HCT116 (cell line): ENCODE results near the gene ARHGEF10L. TPM values are rescaled to one million over a fixed set of nuclear protein-coding genes. Genes with fewer than 3 reads are reported as not detected.

Experiments used
- ATAC-seq: fragments of 200-7000 bp; cut with Tn5 transposase; 2 replicates; pipeline ENCODE4 v1.9.1; 2020; ENCODE audit warnings: mild to moderate bottlenecking, moderate library complexity
- BruUV-seq: library from RNA; stranded (reverse); fragments of 400-500 nt; replicated peaks from 2 replicates; lab custom pipeline; 2021; lab: Mats Ljungman, UMichigan
- CTCF ChIA-PET: fragments of 300-600 bp; sonication (Branson Sonifier 250); formaldehyde crosslinking; loops from one replicate; lab custom pipeline; 2021; ENCODE audit warnings: antibody characterized with exemption; lab: Charles Lee
- POLR2A ChIA-PET: fragments of 300-600, 350-600 bp; sonication (Branson Sonifier 250); formaldehyde crosslinking; loops from one replicate; lab custom pipeline; 2021; ENCODE audit warnings: antibody characterized with exemption; lab: Charles Lee
- RAD21 ChIA-PET, 2 experiments: fragments of 300-600 bp; sonication (Branson Sonifier 250); formaldehyde crosslinking; loops; one replicate each; lab custom pipeline; 2023; ENCODE audit warnings: low total read pairs in 2 of 2; ENCODE audit not compliant: uncharacterized antibody in 2 of 2, unreplicated experiment in 2 of 2, low non-redundant PET in 1 of 2; lab: Charles Lee
- DNase-seq: peaks from one replicate; pipeline ENCODE4 v3.0.0-alpha.2; 2010; ENCODE audit warnings: low read depth, low spot score
- H2AFZ ChIP-seq: fragments of 200-600 bp; shearing (Covaris generic), sonication (generic); 2 replicates; pipeline ENCODE4 v1.6.1; 2017; ENCODE audit warnings: low read depth, mixed run types, mixed read lengths, antibody characterized with exemption, low read length; ENCODE audit not compliant: poor library complexity, severe bottlenecking
- H3K27ac ChIP-seq: 2 replicates; pipeline ENCODE4 v1.5.1; 2012; ENCODE audit warnings: low read depth, low read length
- H3K27me3 ChIP-seq: fragments of 200-600 bp; sonication (generic); 2 replicates; pipeline ENCODE4 v1.6.1; 2016; ENCODE audit warnings: mixed run types, low read length, mixed read lengths; ENCODE audit not compliant: insufficient read depth
- H3K36me3 ChIP-seq, 2 experiments: fragments of 200-500 bp in 1 of 2; fragments of 200-600 bp in 1 of 2; sonication (Bioruptor generic) in 1 of 2; sonication (generic) in 1 of 2; 2 replicates each; pipeline versions ENCODE4 v1.5.1 to v1.6.1; 2014 to 2016; ENCODE audit warnings: low read length in 2 of 2, inconsistent platforms in 1 of 2, mixed read lengths in 1 of 2, mixed run types in 1 of 2; ENCODE audit not compliant: insufficient read depth in 2 of 2, control insufficient read depth in 1 of 2
- H3K4me1 ChIP-seq, 2 experiments: fragments of 200-600 bp in 1 of 2; sonication (generic) in 1 of 2; 2 replicates each; pipeline versions ENCODE4 v1.5.1 to v1.6.1; 2012 to 2017; ENCODE audit warnings: low read length in 2 of 2, inconsistent platforms in 1 of 2, mild to moderate bottlenecking in 1 of 2, mixed read lengths in 1 of 2, mixed run types in 1 of 2, moderate library complexity in 1 of 2; ENCODE audit not compliant: insufficient read depth in 2 of 2, control insufficient read depth in 1 of 2
- H3K4me2 ChIP-seq: fragments of 200-600 bp; sonication (generic); 2 replicates; pipeline ENCODE4 v1.6.1; 2017; ENCODE audit warnings: mixed run types, low read length, mixed read lengths
- H3K4me3 ChIP-seq, 2 experiments: fragments of 200-600 bp in 1 of 2; sonication (generic) in 1 of 2; replicated peaks in 1 of 2; 2 replicates each; pipeline ENCODE4 v1.5.1; 2011 to 2016; ENCODE audit warnings: low read length in 2 of 2, control low read depth in 1 of 2, low read depth in 1 of 2, mild to moderate bottlenecking in 1 of 2, mixed read lengths in 1 of 2, mixed run types in 1 of 2
- H3K79me2 ChIP-seq: fragments of 200-600 bp; sonication (generic); 2 replicates; pipeline ENCODE4 v1.6.1; 2017; ENCODE audit warnings: mild to moderate bottlenecking, mixed run types, low read length, moderate library complexity, mixed read lengths; ENCODE audit not compliant: insufficient read depth
- H3K9ac ChIP-seq: fragments of 200-600 bp; sonication (generic); 2 replicates; pipeline ENCODE4 v1.6.1; 2016; ENCODE audit warnings: low read length, mixed read lengths
- H3K9me2 ChIP-seq: fragments of 200-600 bp; sonication (generic), shearing (Covaris generic); 2 replicates; pipeline ENCODE4 v1.6.1; 2017; ENCODE audit warnings: mixed run types, mild to moderate bottlenecking, moderate library complexity; ENCODE audit not compliant: insufficient read depth
- H3K9me3 ChIP-seq, 2 experiments: fragments of 200-500 bp in 1 of 2; fragments of 200-600 bp in 1 of 2; sonication (Bioruptor generic) in 1 of 2; sonication (generic) in 1 of 2; 2 replicates each; pipeline ENCODE4 v1.6.1; 2014 to 2017; ENCODE audit warnings: low read length in 2 of 2, mixed read lengths in 2 of 2, inconsistent platforms in 1 of 2, low read depth in 1 of 2, mild to moderate bottlenecking in 1 of 2, mixed run types in 1 of 2, moderate library complexity in 1 of 2; ENCODE audit not compliant: control insufficient read depth in 1 of 2, insufficient read depth in 1 of 2
- H4K20me1 ChIP-seq: fragments of 200-600 bp; sonication (generic), shearing (Covaris generic); 2 replicates; pipeline ENCODE4 v1.6.1; 2017; ENCODE audit warnings: mixed run types, mild to moderate bottlenecking, moderate library complexity; ENCODE audit not compliant: insufficient read depth
- CBX3 ChIP-seq: IDR thresholded peaks from 2 replicates; pipeline ENCODE4 v1.6.1; 2012; ENCODE audit warnings: low read depth
- CEBPB ChIP-seq: IDR thresholded peaks from 2 replicates; pipeline ENCODE4 v1.6.1; 2012; ENCODE audit warnings: low read depth
- EZH2 ChIP-seq: fragments of 200-600 bp; sonication (generic); IDR thresholded peaks from 2 replicates; pipeline ENCODE4 v1.6.1; 2017; ENCODE audit warnings: antibody characterized with exemption, mixed run types
- FOSL1 ChIP-seq: IDR thresholded peaks from 2 replicates; pipeline ENCODE4 v1.6.1; 2012; ENCODE audit warnings: low read depth
- JUND ChIP-seq: IDR thresholded peaks from 2 replicates; pipeline ENCODE4 v1.6.1; 2012
- POLR2AphosphoS5 ChIP-seq: IDR thresholded peaks from 2 replicates; pipeline ENCODE4 v1.6.1; 2011; ENCODE audit warnings: mild to moderate bottlenecking, low read depth, low read length, moderate library complexity
- SIN3A ChIP-seq: IDR thresholded peaks from 2 replicates; pipeline ENCODE4 v1.6.1; 2012; ENCODE audit warnings: low read depth
- SP1 ChIP-seq: IDR thresholded peaks from 2 replicates; pipeline ENCODE4 v1.6.1; 2012; ENCODE audit warnings: low read depth
- YY1 ChIP-seq: IDR thresholded peaks from 2 replicates; pipeline ENCODE4 v1.6.1; 2011; ENCODE audit warnings: low read length, low read depth, moderate library complexity, mild to moderate bottlenecking; ENCODE audit not compliant: insufficient replicate concordance; ENCODE audit errors: extremely low read depth
- ZFX ChIP-seq: fragments of 450-650 bp; IDR thresholded peaks from 2 replicates; pipeline ENCODE4 v1.6.1; 2017
- intact Hi-C: fragments of 100-400 bp; cut with micrococcal nuclease; formaldehyde crosslinking; loops from 2 replicates; pipeline ENCODE4 v1.10.0; 2022
- total RNA-seq: library from RNA; stranded (reverse); gene quantifications from one replicate; pipeline ENCODE4 v1.2.1, GENCODE V29; 2021; ENCODE audit not compliant: unreplicated experiment
- TF ChIP-seq, protein P1 (sequence below): IDR thresholded peaks from 2 replicates; pipeline ENCODE4 v1.6.1; 2012
- TF ChIP-seq, protein P2 (sequence below): IDR thresholded peaks from 2 replicates; pipeline ENCODE4 v1.6.1; 2011; ENCODE audit warnings: mild to moderate bottlenecking, low read length, moderate library complexity; ENCODE audit not compliant: insufficient replicate concordance; ENCODE audit errors: extremely low read depth
- TF ChIP-seq, protein P3 (sequence below), 3 experiments: fragments of 200-600 bp in 1 of 3; sonication (generic) in 1 of 3; IDR thresholded peaks in 2 of 3; conservative IDR thresholded peaks in 1 of 3; 2 replicates each; pipeline ENCODE4 v1.5.1; 2012 to 2017; ENCODE audit warnings: low read depth in 2 of 3, low read length in 2 of 3, antibody characterized with exemption in 1 of 3, borderline replicate concordance in 1 of 3, control low read depth in 1 of 3, mild to moderate bottlenecking in 1 of 3, mixed read lengths in 1 of 3, mixed run types in 1 of 3, moderate library complexity in 1 of 3; ENCODE audit not compliant: insufficient read depth in 1 of 3

ARHGEF10L gene
- total RNA-seq, 1 experiment from 2014 or later = 14.7 TPM

DNA sequence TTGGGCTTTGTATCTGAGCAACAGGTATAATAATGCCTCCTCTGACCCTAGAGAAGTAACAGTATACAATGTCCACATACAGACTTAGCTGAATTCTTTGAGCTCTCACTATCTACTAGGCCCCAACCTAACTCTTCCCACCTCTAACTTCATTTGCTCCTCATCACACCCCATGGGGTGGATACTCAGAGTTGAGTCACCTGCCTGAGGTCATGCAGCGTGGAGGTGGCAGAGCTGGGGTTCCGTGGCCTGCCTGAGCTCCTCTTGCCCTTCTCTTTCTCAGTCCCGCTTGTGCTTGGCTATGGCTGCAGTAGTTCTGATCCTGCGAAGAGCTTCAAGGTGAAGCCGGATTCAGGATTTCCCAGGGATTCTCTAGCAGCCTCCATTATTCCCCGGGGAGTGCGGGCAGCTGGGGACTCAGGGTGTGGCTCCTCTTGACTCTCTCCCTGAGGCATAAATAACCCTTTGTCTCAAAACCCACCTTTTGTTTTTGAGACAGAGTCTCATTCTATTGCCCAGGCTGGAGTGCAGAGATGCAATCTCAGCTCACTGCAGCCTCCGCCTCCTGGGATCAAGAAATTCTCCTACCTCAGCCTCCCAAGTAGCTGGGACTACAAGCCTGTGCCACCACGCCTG, 185.7 kb downstream of the ARHGEF10L start:
- H3K27me3 ChIP-seq = no peaks in the 10 kb centered on the region
- H3K9ac ChIP-seq = peak overlapping the region; percentile 35
- H2AFZ ChIP-seq = peak overlapping the region; percentile 93
- no peak overlapping the region for H3K27ac ChIP-seq
- TF ChIP-seq EZH2 (no peak), CEBPB (no peak), FOSL1 (peak; percentile 71), POLR2AphosphoS5 (no peak), ZFX (no peak), YY1 (no peak), SP1 (peak; percentile 43), CBX3 (no peak), SIN3A (no peak), JUND (0 out of 2 replicates have a peak, but pooled peaks have one; percentile 35)
- TF ChIP-seq, protein P1, sequence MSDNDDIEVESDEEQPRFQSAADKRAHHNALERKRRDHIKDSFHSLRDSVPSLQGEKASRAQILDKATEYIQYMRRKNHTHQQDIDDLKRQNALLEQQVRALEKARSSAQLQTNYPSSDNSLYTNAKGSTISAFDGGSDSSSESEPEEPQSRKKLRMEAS = peak; percentile 59
- TF ChIP-seq, protein P2, sequence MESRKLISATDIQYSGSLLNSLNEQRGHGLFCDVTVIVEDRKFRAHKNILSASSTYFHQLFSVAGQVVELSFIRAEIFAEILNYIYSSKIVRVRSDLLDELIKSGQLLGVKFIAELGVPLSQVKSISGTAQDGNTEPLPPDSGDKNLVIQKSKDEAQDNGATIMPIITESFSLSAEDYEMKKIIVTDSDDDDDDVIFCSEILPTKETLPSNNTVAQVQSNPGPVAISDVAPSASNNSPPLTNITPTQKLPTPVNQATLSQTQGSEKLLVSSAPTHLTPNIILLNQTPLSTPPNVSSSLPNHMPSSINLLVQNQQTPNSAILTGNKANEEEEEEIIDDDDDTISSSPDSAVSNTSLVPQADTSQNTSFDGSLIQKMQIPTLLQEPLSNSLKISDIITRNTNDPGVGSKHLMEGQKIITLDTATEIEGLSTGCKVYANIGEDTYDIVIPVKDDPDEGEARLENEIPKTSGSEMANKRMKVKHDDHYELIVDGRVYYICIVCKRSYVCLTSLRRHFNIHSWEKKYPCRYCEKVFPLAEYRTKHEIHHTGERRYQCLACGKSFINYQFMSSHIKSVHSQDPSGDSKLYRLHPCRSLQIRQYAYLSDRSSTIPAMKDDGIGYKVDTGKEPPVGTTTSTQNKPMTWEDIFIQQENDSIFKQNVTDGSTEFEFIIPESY = no peak
- TF ChIP-seq, protein P3, sequence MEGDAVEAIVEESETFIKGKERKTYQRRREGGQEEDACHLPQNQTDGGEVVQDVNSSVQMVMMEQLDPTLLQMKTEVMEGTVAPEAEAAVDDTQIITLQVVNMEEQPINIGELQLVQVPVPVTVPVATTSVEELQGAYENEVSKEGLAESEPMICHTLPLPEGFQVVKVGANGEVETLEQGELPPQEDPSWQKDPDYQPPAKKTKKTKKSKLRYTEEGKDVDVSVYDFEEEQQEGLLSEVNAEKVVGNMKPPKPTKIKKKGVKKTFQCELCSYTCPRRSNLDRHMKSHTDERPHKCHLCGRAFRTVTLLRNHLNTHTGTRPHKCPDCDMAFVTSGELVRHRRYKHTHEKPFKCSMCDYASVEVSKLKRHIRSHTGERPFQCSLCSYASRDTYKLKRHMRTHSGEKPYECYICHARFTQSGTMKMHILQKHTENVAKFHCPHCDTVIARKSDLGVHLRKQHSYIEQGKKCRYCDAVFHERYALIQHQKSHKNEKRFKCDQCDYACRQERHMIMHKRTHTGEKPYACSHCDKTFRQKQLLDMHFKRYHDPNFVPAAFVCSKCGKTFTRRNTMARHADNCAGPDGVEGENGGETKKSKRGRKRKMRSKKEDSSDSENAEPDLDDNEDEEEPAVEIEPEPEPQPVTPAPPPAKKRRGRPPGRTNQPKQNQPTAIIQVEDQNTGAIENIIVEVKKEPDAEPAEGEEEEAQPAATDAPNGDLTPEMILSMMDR (IDR thresholded peaks at IDR 0.05 in 2 of 3, conservative IDR thresholded peaks at IDR 0.05 in 1 of 3; ENCODE audit: borderline replicate concordance in 1 of 3, insufficient read depth in 1 of 3, low read depth in 2 of 3, low read length in 2 of 3) = no peak
- ATAC-seq = peak; percentile 77
- H3K4me1 ChIP-seq = peaks cover 5 to 28% of the 10 kb centered on the region in 2 experiments; a peak in 3 of 4 replicates
- DNase-seq = peak; percentile 44
- peak overlapping the region in 1 of 2 experiments; percentile 30; a peak in 2 of 4 replicates for H3K4me3 ChIP-seq
- H3K79me2 ChIP-seq = no peaks in the 10 kb centered on the region
- no peaks in the 10 kb centered on the region for H3K36me3 ChIP-seq
- H3K9me2 ChIP-seq = no peaks in the 10 kb centered on the region
- POLR2A ChIA-PET = no interaction called here
- H4K20me1 ChIP-seq = no peaks in the 10 kb centered on the region
- intact Hi-C loops = no loop called here
- CTCF ChIA-PET = interaction anchor here (1.1 kb wide), 1 partner anchor 64 kb away, joined by 6 read pairs; no protein-coding TSS in a partner anchor
- RAD21 ChIA-PET = no interaction called here
- H3K4me2 ChIP-seq = peak overlapping the region; percentile 78
- no peaks in the 10 kb centered on the region for H3K9me3 ChIP-seq
- no TSS peak for BruUV-seq
